Suprapubic skin (tissue), 4 donors: Measurements from ENCODE around the gene MYH6.

ENCODE experiments used
- CTCF ChIP-seq, 2 donors: fragments of 200-600 bp in 1 of 2; fragments of 450-650 bp in 1 of 2; sonication (generic) in 1 of 2; IDR thresholded peaks; one replicate each; pipeline ENCODE4 v1.5.1; 2016 to 2019; ENCODE audit warnings: antibody characterized with exemption in 2 of 2, mild to moderate bottlenecking in 1 of 2, moderate library complexity in 1 of 2
- POLR2A ChIP-seq, 2 donors: fragments of 450-650 bp; IDR thresholded peaks; one replicate each; pipeline ENCODE4 v1.6.1; 2017; ENCODE audit warnings: antibody characterized with exemption in 2 of 2, mild to moderate bottlenecking in 2 of 2, moderate library complexity in 2 of 2
- POLR2AphosphoS5 ChIP-seq, 3 donors: sonication (generic); formaldehyde crosslinking; IDR thresholded peaks; one replicate each; pipeline ENCODE4 v1.6.1; 2017; ENCODE audit warnings: antibody characterized with exemption in 3 of 3

GRCh38 chr14:23360496-23360895 is 47.6 kb downstream of the MYH6 start:
- no peak for TF ChIP-seq POLR2AphosphoS5 (IDR thresholded peaks at IDR 0.05)
- TF ChIP-seq CTCF (IDR thresholded peaks at IDR 0.05) = no peak
- TF ChIP-seq POLR2A (IDR thresholded peaks at IDR 0.05) = no peak
